Skeletal muscle tissue (tissue), 4 donors: ENCODE data around the gene THTPA. TPM values are rescaled to one million over a fixed set of nuclear protein-coding genes. Genes with fewer than 3 reads are reported as not detected.
A peak's percentile ranks its signal among the peaks of the same experiment; 100 is the strongest.

Source experiments
- H3K27ac ChIP-seq: one replicate; pipeline ENCODE4 v1.7.0; 2013; ENCODE audit warnings: mild to moderate bottlenecking, low read depth, low read length, inconsistent platforms
- H3K27me3 ChIP-seq, 3 donors: one replicate each; pipeline ENCODE4 v1.7.0; 2013; ENCODE audit warnings: low read length in 3 of 3; ENCODE audit not compliant: control insufficient read depth in 3 of 3, insufficient read depth in 3 of 3
- H3K36me3 ChIP-seq, 3 donors: one replicate each; pipeline ENCODE4 v1.7.0; 2013; ENCODE audit warnings: low read length in 3 of 3; ENCODE audit not compliant: control insufficient read depth in 3 of 3, insufficient read depth in 3 of 3
- H3K4me1 ChIP-seq, 3 donors: one replicate each; pipeline ENCODE4 v1.7.0; 2013; ENCODE audit warnings: low read length in 3 of 3, mild to moderate bottlenecking in 3 of 3; ENCODE audit not compliant: control insufficient read depth in 3 of 3, insufficient read depth in 3 of 3
- H3K4me3 ChIP-seq, 3 donors: one replicate each; pipeline ENCODE4 v1.7.0; 2013; ENCODE audit warnings: low read length in 3 of 3
- H3K9ac ChIP-seq, 3 donors: one replicate each; pipeline ENCODE4 v1.7.0; 2013; ENCODE audit warnings: low read length in 3 of 3, mild to moderate bottlenecking in 3 of 3, moderate library complexity in 2 of 3, low read depth in 1 of 3
- H3K9me3 ChIP-seq, 3 donors: one replicate each; pipeline ENCODE4 v1.7.0; 2013; ENCODE audit warnings: low read length in 3 of 3; ENCODE audit not compliant: control insufficient read depth in 3 of 3
- total RNA-seq: library from RNA; depleted of rRNA; stranded (reverse); fragments of >200 nt; gene quantifications from one replicate; pipeline ENCODE4 v1.2.3, GENCODE V29; 2014
- donor health status: Osteomylitis.

The THTPA gene, protein sequence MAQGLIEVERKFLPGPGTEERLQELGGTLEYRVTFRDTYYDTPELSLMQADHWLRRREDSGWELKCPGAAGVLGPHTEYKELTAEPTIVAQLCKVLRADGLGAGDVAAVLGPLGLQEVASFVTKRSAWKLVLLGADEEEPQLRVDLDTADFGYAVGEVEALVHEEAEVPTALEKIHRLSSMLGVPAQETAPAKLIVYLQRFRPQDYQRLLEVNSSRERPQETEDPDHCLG
- total RNA-seq = 7.8 TPM

- Histone ChIP-seq H3K4me3 (peak within 1 kb of the TSS; percentile 78 to 98 (median 96)), H3K9ac (peak within 1 kb of the TSS; percentile 97 to 99 (median 97)), H3K27ac (peak within 1 kb of the TSS; percentile 96), H3K4me1 (peaks cover 22 to 38% (median 24%) of the 10 kb centered on the region in 3 donors), H3K36me3 (peaks cover 13 to 18% (median 15%) of the 10 kb centered on the region in 3 donors), H3K27me3 (no peaks in the 10 kb centered on the region), H3K9me3 (no peaks in the 10 kb centered on the region)
These were observed at the start of gene THTPA for GRCh38 chr14:23555882-23556699. THTPA (plus strand) TSS chr14:23556271; CDS start chr14:23556758, 487 bp downstream.

- H3K27me3 ChIP-seq = peaks cover 0 to 10% (median 0%) of the 10 kb centered on the region in 3 donors
- no peaks in the 10 kb centered on the region for H3K9me3 ChIP-seq
- peaks cover 0 to 9% (median 0%) of the 10 kb centered on the region in 3 donors for H3K4me1 ChIP-seq
- peaks cover 0 to 3% (median 0%) of the 10 kb centered on the region in 3 donors for H3K36me3 ChIP-seq
- H3K9ac ChIP-seq = no peak overlapping the region
- peak overlapping the region in 1 of 3 donors; percentile 39 for H3K4me3 ChIP-seq
- no peak overlapping the region for H3K27ac ChIP-seq
These were observed 43.9 kb upstream of the THTPA start for GRCh38 chr14:23512156-23512555.

- Histone ChIP-seq H3K27ac (no peak overlapping the region), H3K27me3 (peaks cover 0 to 10% (median 0%) of the 10 kb centered on the region in 3 donors), H3K4me1 (peaks cover 0 to 9% (median under 1%) of the 10 kb centered on the region in 3 donors), H3K36me3 (peaks cover 0 to 3% (median 0%) of the 10 kb centered on the region in 3 donors), H3K9ac (no peak overlapping the region), H3K9me3 (no peaks in the 10 kb centered on the region), H3K4me3 (peak overlapping the region in 1 of 3 donors; percentile 6)
These were observed 42.9 kb upstream of the THTPA start for GRCh38 chr14:23513005-23513817.

DNA sequence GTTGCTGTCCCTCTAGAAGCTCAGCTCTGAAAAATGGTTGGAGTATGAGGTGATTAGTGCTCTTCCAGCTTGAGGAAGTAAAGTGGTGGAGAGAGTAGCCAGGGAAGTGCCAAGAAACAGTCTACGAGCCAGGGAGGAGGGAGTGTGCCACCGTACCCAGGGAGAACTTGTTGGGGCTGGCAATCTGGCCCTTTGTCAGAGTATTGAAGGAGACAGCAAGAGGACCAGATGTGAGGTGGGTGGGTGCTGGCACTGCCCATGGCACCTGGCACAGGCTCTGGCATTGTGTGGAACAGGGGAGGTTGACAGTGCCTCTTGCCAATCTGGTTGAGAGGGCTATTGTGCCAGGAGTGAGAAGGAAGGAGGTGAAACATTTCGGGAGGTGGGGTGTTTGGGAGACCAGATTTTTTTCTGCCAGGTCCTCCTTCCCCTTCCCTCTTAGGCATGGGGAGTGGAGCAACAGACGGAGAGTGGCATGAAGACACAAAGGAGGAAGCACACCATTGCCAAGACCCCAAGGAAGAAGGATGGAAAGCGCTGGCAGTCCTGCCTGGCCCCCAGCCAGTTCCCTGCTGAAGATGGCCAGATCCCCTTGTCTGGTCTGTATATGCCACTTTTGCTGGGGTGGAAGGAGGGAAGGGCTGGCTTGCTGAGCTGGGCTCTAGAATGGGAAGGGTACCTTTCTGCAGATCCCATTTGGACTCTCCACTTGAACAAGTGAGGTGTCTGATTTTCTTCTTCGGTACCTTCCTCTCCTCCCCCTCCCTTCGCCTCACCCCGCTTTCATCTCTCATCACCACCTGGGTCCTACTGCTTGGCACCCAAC is 42.0 kb upstream of the THTPA start:
- Histone ChIP-seq H3K36me3 (peaks cover 0 to 3% (median 0%) of the 10 kb centered on the region in 3 donors), H3K9ac (no peak overlapping the region), H3K9me3 (no peaks in the 10 kb centered on the region), H3K4me1 (peaks cover 0 to 17% (median 5%) of the 10 kb centered on the region in 3 donors), H3K4me3 (no peak overlapping the region), H3K27me3 (peaks cover 0 to 10% (median 0%) of the 10 kb centered on the region in 3 donors), H3K27ac (no peak overlapping the region)

DNA sequence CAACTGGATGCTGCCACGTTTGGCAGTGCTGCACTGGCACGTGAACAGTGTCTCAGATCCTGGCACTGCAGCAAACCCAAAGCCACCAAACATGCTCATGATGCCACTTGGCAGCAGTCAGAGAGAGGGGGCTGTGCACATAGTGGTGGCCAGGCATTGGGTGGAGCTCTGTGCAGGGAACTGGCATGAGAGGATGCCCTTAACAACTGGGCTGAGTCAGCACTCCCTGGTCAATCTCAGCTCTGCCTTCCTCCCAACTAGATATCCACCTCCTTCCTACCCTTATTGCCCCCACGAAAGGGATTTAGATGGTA is 41.5 kb upstream of the THTPA start:
- Histone ChIP-seq H3K36me3 (no peaks in the 10 kb centered on the region), H3K9ac (no peak overlapping the region), H3K4me1 (peaks cover 0 to 17% (median 5%) of the 10 kb centered on the region in 3 donors), H3K4me3 (no peak overlapping the region), H3K27me3 (peaks cover 0 to 8% (median 0%) of the 10 kb centered on the region in 3 donors), H3K9me3 (no peaks in the 10 kb centered on the region), H3K27ac (no peak overlapping the region)

- no peaks in the 10 kb centered on the region for H3K36me3 ChIP-seq
- no peak overlapping the region for H3K4me3 ChIP-seq
- H3K9me3 ChIP-seq = no peaks in the 10 kb centered on the region
- H3K27ac ChIP-seq = no peak overlapping the region
- no peak overlapping the region for H3K9ac ChIP-seq
- peaks cover 0 to 17% (median 5%) of the 10 kb centered on the region in 3 donors for H3K4me1 ChIP-seq
- H3K27me3 ChIP-seq = no peaks in the 10 kb centered on the region
These were observed 38.3 kb upstream of the THTPA start for GRCh38 chr14:23517650-23518326.

GRCh38 chr14:23518709-23519108 is 37.4 kb upstream of the THTPA start:
- H3K9ac ChIP-seq = no peak overlapping the region
- H3K27ac ChIP-seq = no peak overlapping the region
- H3K27me3 ChIP-seq = no peaks in the 10 kb centered on the region

DNA sequence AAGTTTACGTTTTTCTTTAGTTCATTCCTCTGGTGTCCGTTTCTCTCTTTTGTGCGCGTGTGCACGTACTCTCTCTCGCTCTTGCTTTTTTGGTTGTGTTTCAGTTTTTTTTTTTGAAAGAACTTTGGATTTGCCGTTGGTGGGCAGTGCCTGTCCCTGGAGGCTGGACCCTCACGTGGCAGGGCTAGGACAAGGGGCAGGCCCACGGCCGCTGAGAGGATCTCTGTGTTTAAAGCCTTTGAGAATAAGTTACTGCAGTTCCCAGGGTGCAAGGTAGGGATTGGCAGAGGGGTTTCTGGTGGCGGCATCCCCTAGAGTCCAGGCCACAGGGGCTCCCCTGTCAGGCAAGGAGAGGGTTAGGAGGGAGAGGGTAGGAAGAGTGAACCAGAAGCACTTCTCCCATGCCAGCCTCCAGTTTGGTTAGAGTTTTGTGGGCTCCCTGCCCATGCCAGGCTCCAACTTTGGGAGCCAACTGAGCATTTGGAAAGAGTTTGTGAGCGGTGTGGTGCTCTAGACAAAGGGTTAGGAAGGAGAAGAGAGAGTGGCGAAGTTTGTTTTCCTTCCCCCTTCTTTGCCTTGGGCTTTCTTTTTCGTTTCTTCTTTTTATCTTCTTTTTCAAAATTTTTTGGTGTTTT is 35.1 kb upstream of the THTPA start:
- H3K9me3 ChIP-seq = no peaks in the 10 kb centered on the region
- H3K27me3 ChIP-seq = no peaks in the 10 kb centered on the region
- H3K4me1 ChIP-seq = peaks cover 0 to 8% (median 5%) of the 10 kb centered on the region in 3 donors
- peaks cover 0 to under 1% (median 0%) of the 10 kb centered on the region in 3 donors for H3K36me3 ChIP-seq
- no peak overlapping the region for H3K27ac ChIP-seq
- no peak overlapping the region for H3K4me3 ChIP-seq
- no peak overlapping the region for H3K9ac ChIP-seq

More at GRCh38 chr14:23518709-23519108, 37.4 kb upstream of the THTPA start:
- no peaks in the 10 kb centered on the region for H3K9me3 ChIP-seq
- no peak overlapping the region for H3K4me3 ChIP-seq
- H3K4me1 ChIP-seq = peaks cover 0 to 12% (median 5%) of the 10 kb centered on the region in 3 donors
- H3K36me3 ChIP-seq = no peaks in the 10 kb centered on the region
